SK-N-MC (cell line): ENCODE measurements around the gene IGFL3.

ENCODE experiments used
- EZH2 ChIP-seq: fragments of 200-600 bp; sonication (generic); IDR thresholded peaks from one replicate; pipeline ENCODE4 v1.6.1; 2017; ENCODE audit warnings: antibody characterized with exemption
- FOXP2 ChIP-seq: optimal IDR thresholded peaks from 2 replicates; pipeline ENCODE3; 2011; ENCODE audit warnings: mild to moderate bottlenecking, moderate library complexity; ENCODE audit not compliant: insufficient read depth; ENCODE audit errors: extremely low read length, control extremely low read depth
- POLR2AphosphoS5 ChIP-seq: IDR thresholded peaks from 2 replicates; pipeline ENCODE4 v1.6.1; 2012; ENCODE audit warnings: mild to moderate bottlenecking, low read depth, low read length, borderline replicate concordance

DNA sequence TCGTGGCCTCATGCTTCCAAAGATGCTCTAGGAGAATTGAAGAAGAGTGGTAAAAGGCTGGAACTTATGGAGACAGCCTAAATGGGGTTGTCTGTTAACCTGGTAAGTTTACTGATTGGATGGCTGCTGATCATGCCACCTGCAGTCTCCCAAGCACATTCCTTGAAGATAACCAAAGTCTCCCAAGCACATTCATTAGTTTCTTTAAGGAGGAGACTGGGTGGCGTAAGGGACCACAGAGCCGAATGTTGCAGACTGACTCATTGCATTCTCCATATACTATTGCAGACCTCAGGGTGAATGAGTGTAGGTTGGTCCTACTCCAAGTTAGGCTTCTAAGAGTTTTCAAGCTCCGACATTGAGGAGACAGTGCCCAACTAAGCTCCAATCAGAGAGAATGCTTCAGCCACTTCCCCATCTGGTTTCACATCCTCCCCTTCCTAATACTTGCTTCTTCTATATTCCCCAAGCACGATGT is at the start of gene IGFL3:
- TF ChIP-seq EZH2 (no peak), POLR2AphosphoS5 (no peak), FOXP2 (no peak)
